Erythroblast (primary cell): ENCODE measurements around the gene NUP93.

Experiments
- DNase-seq, 2 experiments: peaks; one replicate each; lab custom pipeline; 2025; lab: John Stamatoyannopoulos, UW
- GATA1 ChIP-seq: IDR thresholded peaks from 2 replicates; pipeline ENCODE4 v1.6.1; 2011; ENCODE audit warnings: low read depth, mild to moderate bottlenecking, control low read depth, low read length, moderate library complexity
- POLR2A ChIP-seq: IDR thresholded peaks from 2 replicates; pipeline ENCODE4 v1.6.1; 2011; ENCODE audit warnings: mild to moderate bottlenecking, low read length

The NUP93 gene

GRCh38 chr16:56729735-56730662 is at the start of gene NUP93:
TSS of gene NUP93 (plus strand) at chr16:56730129. CDS start at chr16:56748248, 18,119 bp downstream.
- DNase-seq = peak; percentile 94 to 95
- TF ChIP-seq POLR2A (peak; percentile 84), GATA1 (no peak)

GRCh38 chr16:56681939-56682702 is 47.8 kb upstream of the NUP93 start, which contains the start of gene MT1X:
TSS of gene MT1X (plus strand) at chr16:56682470. CDS start at chr16:56682541, 71 bp downstream.
- no peak for TF ChIP-seq GATA1
- TF ChIP-seq POLR2A = peak; percentile 48
- DNase-seq = peak; percentile 88 to 89

- DNase-seq = no peak
- no peak for TF ChIP-seq POLR2A
Measured at GRCh38 chr16:56682703-56683397, 47.1 kb upstream of the NUP93 start.

- TF ChIP-seq POLR2A = no peak
- no peak for TF ChIP-seq GATA1
- no peak for DNase-seq
Measured at GRCh38 chr16:56683424-56684172, 46.3 kb upstream of the NUP93 start.

- no peak for DNase-seq
- TF ChIP-seq POLR2A (no peak), GATA1 (no peak)
Measured at GRCh38 chr16:56684256-56684925, 45.5 kb upstream of the NUP93 start.

- TF ChIP-seq GATA1 (no peak), POLR2A (no peak)
- no peak for DNase-seq
Measured at GRCh38 chr16:56684926-56685590, 44.9 kb upstream of the NUP93 start.

- no peak for DNase-seq
- TF ChIP-seq POLR2A (no peak), GATA1 (no peak)
Measured at GRCh38 chr16:56686758-56687157, 43.2 kb upstream of the NUP93 start.

- no peak for TF ChIP-seq POLR2A
- TF ChIP-seq GATA1 = no peak
- no peak for DNase-seq
Measured at GRCh38 chr16:56688762-56689161, 41.2 kb upstream of the NUP93 start.

- no peak for TF ChIP-seq GATA1
Measured at GRCh38 chr16:56689171-56689570, 40.8 kb upstream of the NUP93 start.

GRCh38 chr16:56690420-56691122 is 39.4 kb upstream of the NUP93 start:
- TF ChIP-seq GATA1 = no peak
- TF ChIP-seq POLR2A = no peak
- no peak for DNase-seq

More at GRCh38 chr16:56689171-56689570, 40.8 kb upstream of the NUP93 start:
- DNase-seq = no peak

GRCh38 chr16:56691885-56692284 is 38.0 kb upstream of the NUP93 start:
- TF ChIP-seq GATA1 = no peak
- no peak for TF ChIP-seq POLR2A
- DNase-seq = no peak
